Measurements from ENCODE around the gene ZFAND4.

The ZFAND4 gene

DNA sequence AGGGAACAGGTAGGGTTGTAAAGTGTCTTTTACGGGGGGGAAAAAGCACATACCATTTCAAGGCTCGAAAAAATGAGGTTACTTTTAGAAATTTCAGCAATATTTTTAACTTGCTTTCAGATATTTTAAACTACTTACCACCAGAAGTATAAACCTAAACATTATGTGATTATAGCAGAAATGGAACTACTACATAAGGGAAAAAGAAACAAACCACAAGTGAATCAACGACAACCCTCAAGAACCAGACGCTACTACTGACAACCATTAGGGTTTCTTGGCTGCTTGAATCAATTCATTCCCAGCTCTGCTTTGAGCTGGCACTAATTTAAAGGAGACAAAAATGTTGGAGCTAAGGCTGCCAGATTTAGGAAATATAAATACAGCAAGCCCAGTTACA lies 80.1 kb downstream of the ZFAND4 start:
- no peak overlapping the region for H3K4me3 ChIP-seq (replicated peaks; ENCODE audit: low read depth, low read length)
- DNase-seq (ENCODE audit: low read depth): no peak
- TF ChIP-seq, protein P1, sequence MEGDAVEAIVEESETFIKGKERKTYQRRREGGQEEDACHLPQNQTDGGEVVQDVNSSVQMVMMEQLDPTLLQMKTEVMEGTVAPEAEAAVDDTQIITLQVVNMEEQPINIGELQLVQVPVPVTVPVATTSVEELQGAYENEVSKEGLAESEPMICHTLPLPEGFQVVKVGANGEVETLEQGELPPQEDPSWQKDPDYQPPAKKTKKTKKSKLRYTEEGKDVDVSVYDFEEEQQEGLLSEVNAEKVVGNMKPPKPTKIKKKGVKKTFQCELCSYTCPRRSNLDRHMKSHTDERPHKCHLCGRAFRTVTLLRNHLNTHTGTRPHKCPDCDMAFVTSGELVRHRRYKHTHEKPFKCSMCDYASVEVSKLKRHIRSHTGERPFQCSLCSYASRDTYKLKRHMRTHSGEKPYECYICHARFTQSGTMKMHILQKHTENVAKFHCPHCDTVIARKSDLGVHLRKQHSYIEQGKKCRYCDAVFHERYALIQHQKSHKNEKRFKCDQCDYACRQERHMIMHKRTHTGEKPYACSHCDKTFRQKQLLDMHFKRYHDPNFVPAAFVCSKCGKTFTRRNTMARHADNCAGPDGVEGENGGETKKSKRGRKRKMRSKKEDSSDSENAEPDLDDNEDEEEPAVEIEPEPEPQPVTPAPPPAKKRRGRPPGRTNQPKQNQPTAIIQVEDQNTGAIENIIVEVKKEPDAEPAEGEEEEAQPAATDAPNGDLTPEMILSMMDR (IDR thresholded peaks at IDR 0.05; ENCODE audit: low read length, missing control alignments): no peak

DNA sequence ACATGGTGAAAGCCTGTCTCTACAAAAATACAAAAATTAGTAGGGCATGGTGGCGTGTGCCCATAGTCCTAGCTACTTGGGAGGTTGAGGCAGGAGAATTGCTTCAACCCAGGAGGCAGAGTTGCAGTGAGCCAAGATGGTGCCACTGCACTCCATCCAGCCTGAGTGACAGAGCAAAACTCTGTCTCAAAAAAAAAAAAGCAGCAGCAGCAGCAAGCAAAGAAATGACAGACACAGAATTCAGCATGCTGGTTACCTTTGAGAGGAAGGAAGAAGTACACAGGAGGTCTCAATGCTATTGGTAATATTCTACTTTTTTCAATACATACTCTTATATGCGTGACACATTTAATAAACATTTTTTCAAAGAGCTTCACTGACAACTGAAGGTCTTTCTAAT lies 81.3 kb downstream of the ZFAND4 start:
- TF ChIP-seq, protein P1 (IDR thresholded peaks at IDR 0.05; ENCODE audit: low read length, missing control alignments): no peak
- no peak for DNase-seq (ENCODE audit: low read depth)
- H3K4me3 ChIP-seq (replicated peaks; ENCODE audit: low read depth, low read length): no peak overlapping the region

GRCh38 chr10:45589868-45590267 lies 82.7 kb downstream of the ZFAND4 start:
- TF ChIP-seq, protein P1 (IDR thresholded peaks at IDR 0.05; ENCODE audit: low read length, missing control alignments): no peak
- no peak for DNase-seq (ENCODE audit: low read depth)

DNA sequence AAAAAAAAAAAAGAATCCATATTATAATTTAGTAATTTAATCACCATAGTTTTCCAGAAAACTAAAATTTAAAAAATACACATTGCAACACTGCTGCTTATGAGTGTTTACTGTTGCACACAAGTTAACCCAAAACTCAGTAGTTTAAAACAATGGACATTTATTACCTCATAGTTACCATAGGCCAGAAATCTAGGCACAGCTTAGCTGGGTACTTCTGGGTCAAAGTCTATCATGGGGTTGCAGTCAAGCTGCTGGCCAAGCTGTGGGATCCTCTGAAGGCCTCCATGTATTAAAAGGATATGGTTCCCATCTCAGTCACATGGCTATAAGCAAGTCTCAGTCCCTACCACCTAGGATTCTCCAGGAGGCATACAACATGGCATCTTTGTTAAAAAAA lies 83.6 kb downstream of the ZFAND4 start:
- DNase-seq (ENCODE audit: low read depth): no peak
- H3K4me3 ChIP-seq (replicated peaks; ENCODE audit: low read depth, low read length): no peak overlapping the region
- TF ChIP-seq, protein P1 (IDR thresholded peaks at IDR 0.05; ENCODE audit: low read length, missing control alignments): no peak

More at GRCh38 chr10:45589868-45590267, 82.7 kb downstream of the ZFAND4 start:
- no peak overlapping the region for H3K4me3 ChIP-seq (replicated peaks; ENCODE audit: low read depth, low read length)

DNA sequence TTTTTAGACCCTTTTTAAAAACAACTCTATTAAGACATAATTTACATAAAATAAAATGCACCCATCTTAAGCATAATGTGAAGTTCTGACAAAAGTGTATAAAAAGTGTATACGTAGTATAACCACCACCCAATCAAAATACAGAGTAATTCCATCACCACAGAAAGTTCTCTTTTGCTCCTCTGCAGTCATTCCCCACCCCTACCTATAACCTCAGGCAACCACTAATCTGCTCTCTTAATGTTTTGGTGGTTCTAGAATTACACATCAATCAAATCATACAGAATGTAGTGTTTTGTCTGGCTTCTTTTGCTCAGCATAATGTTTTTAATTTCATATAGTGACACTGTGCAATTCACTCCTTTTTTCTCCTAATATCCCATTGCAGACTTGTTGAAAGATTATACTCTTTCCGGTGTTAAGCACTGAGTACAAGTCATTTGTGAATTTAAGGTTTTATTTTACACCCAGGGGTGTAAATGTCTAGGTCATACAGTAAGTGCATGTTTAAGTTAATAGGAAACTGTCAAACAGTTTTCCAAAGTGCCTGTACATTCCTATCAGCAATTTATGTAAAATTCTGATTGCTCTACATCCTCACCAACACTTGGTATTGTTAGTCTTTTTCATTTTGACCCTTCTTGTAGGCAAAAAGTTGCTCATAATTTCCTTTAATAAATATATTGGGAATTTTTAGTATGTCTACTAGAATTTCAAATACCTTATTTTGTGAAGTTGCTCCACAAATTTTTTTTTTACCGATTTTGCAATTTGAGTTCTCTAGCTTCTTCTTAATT lies 86.3 kb downstream of the ZFAND4 start:
- DNase-seq (ENCODE audit: low read depth): no peak
- no peak overlapping the region for H3K4me3 ChIP-seq (replicated peaks; ENCODE audit: low read depth, low read length)
- TF ChIP-seq, protein P1 (IDR thresholded peaks at IDR 0.05; ENCODE audit: low read length, missing control alignments): no peak

- TF ChIP-seq, protein P1 (IDR thresholded peaks at IDR 0.05; ENCODE audit: low read length, missing control alignments): no peak
- no peak for DNase-seq (ENCODE audit: low read depth)
Measured at GRCh38 chr10:45585131-45585530, 87.4 kb downstream of the ZFAND4 start.

DNA sequence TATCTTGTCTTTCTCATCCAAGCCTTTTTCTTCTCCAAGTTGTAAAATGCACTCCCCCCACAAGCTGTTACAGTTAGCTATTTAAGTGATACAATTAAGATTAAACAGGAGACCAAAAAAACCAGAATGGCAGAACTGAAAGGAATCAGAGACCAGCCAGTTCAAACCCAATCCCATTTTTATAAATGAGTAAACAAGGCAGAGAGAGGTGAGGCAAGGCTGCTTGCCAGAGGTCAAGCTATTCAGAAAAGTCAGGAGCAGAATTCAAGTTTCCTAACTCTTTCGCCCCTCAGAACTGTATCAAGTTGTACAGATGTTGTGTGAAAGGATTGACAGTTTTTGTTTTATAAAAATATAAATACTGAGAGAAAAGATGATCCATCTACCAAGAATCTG lies 90.2 kb downstream of the ZFAND4 start:
- DNase-seq (ENCODE audit: low read depth): no peak
- H3K4me3 ChIP-seq (replicated peaks; ENCODE audit: low read depth, low read length): no peak overlapping the region
- TF ChIP-seq, protein P1 (IDR thresholded peaks at IDR 0.05; ENCODE audit: low read length, missing control alignments): no peak

More at GRCh38 chr10:45585131-45585530, 87.4 kb downstream of the ZFAND4 start:
- H3K4me3 ChIP-seq (replicated peaks; ENCODE audit: low read depth, low read length): no peak overlapping the region

Measured in fibroblast of pulmonary artery (primary cell).